ENCODE measurements around the gene ZC3H12A. TPM values are rescaled to one million over a fixed set of nuclear protein-coding genes. Genes with fewer than 3 reads are reported as not detected.

ZC3H12A gene
- total RNA-seq, 5 donors from 2014 or later (not counting 1 experiment from before 2014, with no cell fraction given): 49.5 to 131 (median 53.5) TPM

DNA sequence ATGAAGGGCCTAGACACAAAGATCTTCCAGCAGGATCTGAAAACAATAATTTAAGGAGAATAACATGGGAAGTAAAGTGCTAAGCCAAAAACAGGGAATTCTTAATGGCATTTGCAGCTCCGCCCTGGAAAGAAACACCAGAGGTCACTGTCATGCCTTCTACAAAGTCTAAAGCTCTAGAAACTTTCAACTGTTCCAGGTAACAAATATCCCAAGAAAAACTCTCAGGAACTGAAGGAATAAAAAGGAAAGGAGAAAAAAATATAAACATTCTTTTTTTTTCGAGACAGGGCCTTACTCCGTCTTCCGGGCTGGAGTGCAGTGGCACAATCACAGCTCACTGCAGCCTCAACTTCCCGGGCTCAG, 13.2 kb downstream of the ZC3H12A start:
- no peak overlapping the region for H3K4me3 ChIP-seq (ENCODE audit: control insufficient read depth in 1 of 2, extremely low read depth in 1 of 2, low read length in 1 of 2)
- no peak for ATAC-seq (replicated peaks in 1 of 4)
- no peaks in the 10 kb centered on the region for H3K9me3 Mint-ChIP-seq
- peak overlapping the region in 1 of 3 donors; percentile 15 for H3K4me3 Mint-ChIP-seq
- H3K4me1 ChIP-seq (ENCODE audit: control insufficient read depth in 1 of 2, extremely low read depth in 1 of 2, insufficient read depth in 2 of 2, low read length in 2 of 2): peaks cover 5 to 13% of the 10 kb centered on the region in 2 experiments
- CTCF ChIA-PET: interaction anchor here (0.7 to 3.1 kb wide), 20 partner anchors 9 to 201 kb away, joined by 3 to 35 read pairs (median 8); partner anchors contain the start of genes MEAF6 (in 1 of the 2) and ZC3H12A (in 1 of the 2)
- peak overlapping the region; percentile 84 to 86 for H3K27ac Mint-ChIP-seq
- peaks cover 17 to 59% of the 10 kb centered on the region in 2 donors for H3K36me3 ChIP-seq (ENCODE audit: control insufficient read depth in 2 of 2, extremely low read depth in 1 of 2, insufficient read depth in 1 of 2, low read length in 1 of 2)
- POLR2A ChIA-PET: interaction anchor here (0.7 to 1.3 kb wide), 5 partner anchors 9 to 1194 kb away, joined by 3 to 6 read pairs (median 4); no protein-coding TSS in a partner anchor
- no peak overlapping the region for H3K27ac ChIP-seq (ENCODE audit: low read length)
- H3K9me3 ChIP-seq: no peaks in the 10 kb centered on the region
- no CpG with 5 or more reads among the region's 5 CpGs for WGBS (ENCODE audit: insufficient coverage)
- no peaks in the 10 kb centered on the region for H3K27me3 ChIP-seq (replicated peaks in 1 of 2; ENCODE audit: control insufficient read depth in 2 of 2, extremely low read depth in 1 of 2, insufficient read depth in 2 of 2, low read length in 1 of 2)
- peaks cover 12 to 23% (median 15%) of the 10 kb centered on the region in 3 donors for H3K4me1 Mint-ChIP-seq
- no peaks in the 10 kb centered on the region for H3K27me3 Mint-ChIP-seq
- DNase-seq: no peak
- H3K36me3 Mint-ChIP-seq: peaks cover 18% of the 10 kb centered on the region

DNA sequence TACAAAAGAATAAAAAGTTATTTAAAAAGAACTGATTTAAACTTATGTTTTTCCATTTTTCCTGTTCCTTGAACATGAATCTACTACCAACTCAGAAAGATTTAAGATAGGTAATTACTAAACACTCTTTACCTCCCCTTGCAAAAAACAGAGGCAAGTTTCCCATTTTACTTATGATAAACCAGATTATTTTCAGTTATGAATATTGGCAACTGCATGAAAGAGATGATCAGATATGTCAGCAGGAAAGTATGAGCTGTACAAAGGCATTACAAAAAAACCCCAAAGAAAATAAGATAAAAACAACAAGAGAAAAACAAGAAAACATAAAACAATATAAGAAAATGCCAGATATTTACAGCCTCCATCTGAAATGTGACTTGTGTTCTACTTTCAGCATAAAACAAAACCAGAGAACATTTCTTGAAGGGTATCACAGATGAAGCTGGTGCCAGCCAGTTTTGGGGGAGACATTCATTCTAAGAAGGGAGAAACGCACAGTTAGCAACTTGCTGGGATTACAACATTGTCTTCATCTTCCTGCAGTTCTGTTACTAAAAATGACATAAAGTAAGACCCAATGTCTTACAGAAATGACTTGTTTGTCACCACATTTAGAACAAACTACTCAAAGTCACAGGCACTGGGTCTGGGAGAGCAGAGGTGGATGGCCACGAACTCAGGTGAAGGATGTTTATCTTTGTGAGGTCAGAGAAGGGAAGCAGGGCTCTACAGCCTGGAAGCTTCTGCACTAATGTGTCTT, 19.1 kb downstream of the ZC3H12A start:
- H3K9me3 ChIP-seq: no peaks in the 10 kb centered on the region
- peaks cover 0 to 10% (median 8%) of the 10 kb centered on the region in 3 donors for H3K4me1 Mint-ChIP-seq
- peak overlapping the region in 1 of 2 donors; percentile 72 for H3K27ac Mint-ChIP-seq
- no peaks in the 10 kb centered on the region for H3K27me3 Mint-ChIP-seq
- ChIA-PET POLR2A (interaction anchor here in 1 of 2 donors (0.7 kb wide), 1 partner anchor 386 kb away, joined by 8 read pairs; no protein-coding TSS in a partner anchor), CTCF (interaction anchor here in 1 of 2 donors (0.9 kb wide), 1 partner anchor 21 kb away, joined by 3 read pairs; no protein-coding TSS in a partner anchor)
- peaks cover 12 to 50% of the 10 kb centered on the region in 2 donors for H3K36me3 ChIP-seq (ENCODE audit: control insufficient read depth in 2 of 2, extremely low read depth in 1 of 2, insufficient read depth in 1 of 2, low read length in 1 of 2)
- H3K36me3 Mint-ChIP-seq: peaks cover 30% of the 10 kb centered on the region
- no peaks in the 10 kb centered on the region for H3K4me1 ChIP-seq (ENCODE audit: control insufficient read depth in 1 of 2, extremely low read depth in 1 of 2, insufficient read depth in 2 of 2, low read length in 2 of 2)
- no peaks in the 10 kb centered on the region for H3K9me3 Mint-ChIP-seq
- no peak overlapping the region for H3K27ac ChIP-seq (ENCODE audit: low read length)
- H3K4me3 ChIP-seq (ENCODE audit: control insufficient read depth in 1 of 2, extremely low read depth in 1 of 2, low read length in 1 of 2): no peak overlapping the region
- WGBS (ENCODE audit: insufficient coverage): no CpG with 5 or more reads among the region's 2 CpGs
- H3K4me3 Mint-ChIP-seq: no peak overlapping the region
- DNase-seq: no peak
- no peak for ATAC-seq (replicated peaks in 1 of 4)
- no peaks in the 10 kb centered on the region for H3K27me3 ChIP-seq (replicated peaks in 1 of 2; ENCODE audit: control insufficient read depth in 2 of 2, extremely low read depth in 1 of 2, insufficient read depth in 2 of 2, low read length in 1 of 2)

GRCh38 chr1:37495875-37496274, 21.5 kb downstream of the ZC3H12A start:
- no peak overlapping the region for H3K27ac Mint-ChIP-seq
- peaks cover 14 to 57% of the 10 kb centered on the region in 2 donors for H3K36me3 ChIP-seq (ENCODE audit: control insufficient read depth in 2 of 2, extremely low read depth in 1 of 2, insufficient read depth in 1 of 2, low read length in 1 of 2)
- POLR2A ChIA-PET: no interaction called here

DNA sequence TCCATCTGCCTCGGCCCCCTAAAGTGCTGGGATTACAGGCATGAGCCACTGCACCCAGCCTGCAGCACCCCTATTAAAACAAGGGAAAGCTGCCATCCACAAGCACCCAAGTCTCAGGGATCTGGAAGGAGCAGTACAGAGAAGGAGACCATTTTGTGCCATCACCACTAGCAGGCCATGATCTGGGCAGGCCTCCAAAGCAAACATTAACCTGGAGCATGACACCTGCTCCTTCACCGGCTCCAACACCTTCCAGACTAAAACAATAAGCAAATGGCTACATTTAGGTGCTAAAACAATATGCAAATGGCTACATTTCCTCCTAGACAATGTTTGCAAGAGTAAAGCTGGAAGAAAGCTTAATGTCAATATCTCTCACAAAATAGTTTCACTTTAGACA, 23.5 kb downstream of the ZC3H12A start:
- H3K4me3 ChIP-seq (ENCODE audit: control insufficient read depth in 1 of 2, extremely low read depth in 1 of 2, low read length in 1 of 2): no peak overlapping the region
- no peak overlapping the region for H3K27ac ChIP-seq (ENCODE audit: low read length)
- peaks cover 42% of the 10 kb centered on the region for H3K36me3 Mint-ChIP-seq
- no peaks in the 10 kb centered on the region for H3K27me3 Mint-ChIP-seq
- H3K36me3 ChIP-seq (ENCODE audit: control insufficient read depth in 2 of 2, extremely low read depth in 1 of 2, insufficient read depth in 1 of 2, low read length in 1 of 2): peaks cover 19 to 56% of the 10 kb centered on the region in 2 donors
- ChIA-PET POLR2A (interaction anchor here in 1 of 2 donors (0.5 to 0.6 kb wide), 3 partner anchors 17 to 349 kb away, joined by 3 to 7 read pairs (median 6); partner anchors contain the start of gene MEAF6), CTCF (interaction anchor here (0.6 to 1.2 kb wide), 3 partner anchors 10 to 62 kb away, joined by 3 read pairs; no protein-coding TSS in a partner anchor)
- WGBS (ENCODE audit: insufficient coverage): 100% methylated on average over 1 of the region's 2 CpGs
- H3K27me3 ChIP-seq (replicated peaks in 1 of 2; ENCODE audit: control insufficient read depth in 2 of 2, extremely low read depth in 1 of 2, insufficient read depth in 2 of 2, low read length in 1 of 2): no peaks in the 10 kb centered on the region
- no peaks in the 10 kb centered on the region for H3K4me1 ChIP-seq (ENCODE audit: control insufficient read depth in 1 of 2, extremely low read depth in 1 of 2, insufficient read depth in 2 of 2, low read length in 2 of 2)
- peaks cover 5 to 17% (median 14%) of the 10 kb centered on the region in 3 donors for H3K4me1 Mint-ChIP-seq
- no peaks in the 10 kb centered on the region for H3K9me3 Mint-ChIP-seq
- H3K4me3 Mint-ChIP-seq: no peak overlapping the region
- DNase-seq (no peak), ATAC-seq (replicated peaks in 1 of 4) (no peak)
- no peak overlapping the region for H3K27ac Mint-ChIP-seq
- no peaks in the 10 kb centered on the region for H3K9me3 ChIP-seq

More at GRCh38 chr1:37495875-37496274, 21.5 kb downstream of the ZC3H12A start:
- Mint-ChIP-seq H3K4me3 (no peak overlapping the region), H3K4me1 (peaks cover 5 to 15% (median 11%) of the 10 kb centered on the region in 3 donors), H3K9me3 (no peaks in the 10 kb centered on the region), H3K36me3 (peaks cover 38% of the 10 kb centered on the region), H3K27me3 (no peaks in the 10 kb centered on the region)
- WGBS (ENCODE audit: insufficient coverage): no CpG with 5 or more reads among the region's 1 CpG
- Histone ChIP-seq H3K4me1 (ENCODE audit: control insufficient read depth in 1 of 2, extremely low read depth in 1 of 2, insufficient read depth in 2 of 2, low read length in 2 of 2) (no peaks in the 10 kb centered on the region), H3K27ac (ENCODE audit: low read length) (no peak overlapping the region), H3K27me3 (replicated peaks in 1 of 2; ENCODE audit: control insufficient read depth in 2 of 2, extremely low read depth in 1 of 2, insufficient read depth in 2 of 2, low read length in 1 of 2) (no peaks in the 10 kb centered on the region), H3K4me3 (ENCODE audit: control insufficient read depth in 1 of 2, extremely low read depth in 1 of 2, low read length in 1 of 2) (no peak overlapping the region), H3K9me3 (no peaks in the 10 kb centered on the region)
- CTCF ChIA-PET: interaction anchor here in 1 of 2 donors (1.2 kb wide), 1 partner anchor 9 kb away, joined by 11 read pairs; no protein-coding TSS in a partner anchor
- DNase-seq (no peak), ATAC-seq (replicated peaks in 1 of 4) (no peak)

GRCh38 chr1:37498872-37499617, 24.7 kb downstream of the ZC3H12A start:
- 100% methylated on average over 1 of the region's 4 CpGs for WGBS (ENCODE audit: insufficient coverage)
- peaks cover 34% of the 10 kb centered on the region for H3K36me3 Mint-ChIP-seq
- CTCF ChIA-PET: interaction anchor here in 1 of 2 donors (1.2 kb wide), 1 partner anchor 11 kb away, joined by 3 read pairs; no protein-coding TSS in a partner anchor

GRCh38 chr1:37501661-37502060, 27.3 kb downstream of the ZC3H12A start:
- Histone ChIP-seq H3K4me1 (ENCODE audit: control insufficient read depth in 1 of 2, extremely low read depth in 1 of 2, insufficient read depth in 2 of 2, low read length in 2 of 2) (no peaks in the 10 kb centered on the region), H3K27me3 (replicated peaks in 1 of 2; ENCODE audit: control insufficient read depth in 2 of 2, extremely low read depth in 1 of 2, insufficient read depth in 2 of 2, low read length in 1 of 2) (no peaks in the 10 kb centered on the region), H3K36me3 (ENCODE audit: control insufficient read depth in 2 of 2, extremely low read depth in 1 of 2, insufficient read depth in 1 of 2, low read length in 1 of 2) (peaks cover 14 to 66% of the 10 kb centered on the region in 2 donors), H3K9me3 (no peaks in the 10 kb centered on the region), H3K27ac (ENCODE audit: low read length) (no peak overlapping the region), H3K4me3 (ENCODE audit: control insufficient read depth in 1 of 2, extremely low read depth in 1 of 2, low read length in 1 of 2) (no peak overlapping the region)
- WGBS (ENCODE audit: insufficient coverage): no CpG with 5 or more reads among the region's 5 CpGs
- ChIA-PET POLR2A (no interaction called here), CTCF (no interaction called here)
- Mint-ChIP-seq H3K9me3 (no peaks in the 10 kb centered on the region), H3K36me3 (peaks cover 40% of the 10 kb centered on the region), H3K4me3 (no peak overlapping the region), H3K27me3 (no peaks in the 10 kb centered on the region), H3K4me1 (peaks cover 5 to 20% (median 19%) of the 10 kb centered on the region in 3 donors), H3K27ac (peak overlapping the region in 1 of 2 donors; percentile 11)
- ATAC-seq (replicated peaks in 1 of 4) (no peak), DNase-seq (no peak)

More at GRCh38 chr1:37498872-37499617, 24.7 kb downstream of the ZC3H12A start:
- POLR2A ChIA-PET: no interaction called here
- no peaks in the 10 kb centered on the region for H3K9me3 ChIP-seq
- ATAC-seq (replicated peaks in 1 of 4) (no peak), DNase-seq (no peak)
- Mint-ChIP-seq H3K9me3 (no peaks in the 10 kb centered on the region), H3K4me1 (peaks cover 5 to 18% (median 14%) of the 10 kb centered on the region in 3 donors), H3K27ac (peak overlapping the region in 1 of 2 donors; percentile 45), H3K4me3 (no peak overlapping the region), H3K27me3 (no peaks in the 10 kb centered on the region)
- no peak overlapping the region for H3K27ac ChIP-seq (ENCODE audit: low read length)
- H3K27me3 ChIP-seq (replicated peaks in 1 of 2; ENCODE audit: control insufficient read depth in 2 of 2, extremely low read depth in 1 of 2, insufficient read depth in 2 of 2, low read length in 1 of 2): no peaks in the 10 kb centered on the region
- H3K4me1 ChIP-seq (ENCODE audit: control insufficient read depth in 1 of 2, extremely low read depth in 1 of 2, insufficient read depth in 2 of 2, low read length in 2 of 2): no peaks in the 10 kb centered on the region
- H3K36me3 ChIP-seq (ENCODE audit: control insufficient read depth in 2 of 2, extremely low read depth in 1 of 2, insufficient read depth in 1 of 2, low read length in 1 of 2): peaks cover 17 to 56% of the 10 kb centered on the region in 2 donors
- no peak overlapping the region for H3K4me3 ChIP-seq (ENCODE audit: control insufficient read depth in 1 of 2, extremely low read depth in 1 of 2, low read length in 1 of 2)

Measured in T-cell (primary cell).